ENCODE results near the gene PPT2.
"Not testable (repeated sequence)": the region's sequence is repeated elsewhere in the genome, so short reads cannot be mapped to it uniquely, and the experiment has no call there.

PPT2 gene

GRCh38 chr6:32177788-32178546, 24.0 kb downstream of the PPT2 start, which contains the start of gene RNF5:
Gene RNF5, plus strand, starts transcription at chr6:32178405. Its CDS starts 107 bp downstream, at chr6:32178512.
- peak; percentile 100 for DNase-seq

- DNase-seq, result no peak
These were observed 24.9 kb downstream of the PPT2 start for GRCh38 chr6:32178547-32179440.

GRCh38 chr6:32179766-32180405, 25.9 kb downstream of the PPT2 start:
- no peak for DNase-seq

GRCh38 chr6:32181148-32181702, 27.3 kb downstream of the PPT2 start:
- DNase-seq, result no peak

- no peak for DNase-seq
These were observed 28.1 kb downstream of the PPT2 start for GRCh38 chr6:32181915-32182529.

- no peak for DNase-seq
These were observed 28.6 kb downstream of the PPT2 start for GRCh38 chr6:32182555-32182981.

GRCh38 chr6:32183030-32183429, 29.1 kb downstream of the PPT2 start:
- no peak for DNase-seq

GRCh38 chr6:32183483-32184083, 29.6 kb downstream of the PPT2 start:
- DNase-seq, result no peak

GRCh38 chr6:32184084-32184640, 30.2 kb downstream of the PPT2 start, which contains the start of gene AGER:
Gene AGER, minus strand, starts transcription at chr6:32184253. Its CDS starts 31 bp downstream, at chr6:32184222.
- DNase-seq, result no peak

GRCh38 chr6:32185681-32186131, 31.8 kb downstream of the PPT2 start:
- DNase-seq, result not testable (repeated sequence)

- DNase-seq, result not testable (repeated sequence)
These were observed 32.4 kb downstream of the PPT2 start for GRCh38 chr6:32186151-32186840.

GRCh38 chr6:32187009-32187709, 33.2 kb downstream of the PPT2 start:
- no peak for DNase-seq

- not testable (repeated sequence) for DNase-seq
These were observed 33.9 kb downstream of the PPT2 start for GRCh38 chr6:32187725-32188380.

GRCh38 chr6:32188381-32189068, 34.6 kb downstream of the PPT2 start:
- no peak for DNase-seq

- no peak for DNase-seq
These were observed 35.3 kb downstream of the PPT2 start for GRCh38 chr6:32189069-32189741.

- no peak for DNase-seq
These were observed 35.8 kb downstream of the PPT2 start for GRCh38 chr6:32189742-32190053.

- DNase-seq, result peak; percentile 76
These were observed 36.3 kb downstream of the PPT2 start, which contains the start of gene PBX2 for GRCh38 chr6:32190054-32190851. Gene PBX2, minus strand, starts transcription at chr6:32190202. Its CDS starts 287 bp downstream, at chr6:32189915.
